GM19328 (cell line): ENCODE data around the gene GJB4.
"Not testable (repeated sequence)": the region's sequence is repeated elsewhere in the genome, so short reads cannot be mapped to it uniquely, and the experiment has no call there.

Experiments
- ATAC-seq: cut with Tn5 transposase; IDR thresholded peaks from one replicate; pipeline ENCODE4 v1.9.1; 2021; ENCODE audit warnings: mild to moderate bottlenecking, moderate library complexity; ENCODE audit not compliant: unreplicated experiment

Gene GJB4

GRCh38 chr1:34746785-34747637 lies 12.5 kb upstream of the GJB4 start:
- ATAC-seq: no peak

- ATAC-seq: no peak
Measured at GRCh38 chr1:34747638-34747941, 11.9 kb upstream of the GJB4 start.

GRCh38 chr1:34749992-34750391 lies 9.5 kb upstream of the GJB4 start:
- ATAC-seq: no peak

GRCh38 chr1:34750610-34751009 lies 8.9 kb upstream of the GJB4 start:
- no peak for ATAC-seq

- no peak for ATAC-seq
Measured at GRCh38 chr1:34753163-34753562, 6.4 kb upstream of the GJB4 start.

- no peak for ATAC-seq
Measured at GRCh38 chr1:34754964-34755637, 4.4 kb upstream of the GJB4 start, which contains the start of gene GJB5. Gene GJB5, plus strand, starts transcription at chr1:34755047. Its CDS starts 2,284 bp downstream, at chr1:34757331.

GRCh38 chr1:34755961-34756360 lies 3.6 kb upstream of the GJB4 start:
- no peak for ATAC-seq

- ATAC-seq: no peak
Measured at GRCh38 chr1:34757386-34757785, 2.2 kb upstream of the GJB4 start.

GRCh38 chr1:34758751-34759150 lies 789 bp upstream of the GJB4 start:
- ATAC-seq: no peak

GRCh38 chr1:34761176-34761761 lies 1.7 kb downstream of the GJB4 start:
- ATAC-seq: no peak

GRCh38 chr1:34761776-34762307 lies 2.3 kb downstream of the GJB4 start:
- no peak for ATAC-seq

- ATAC-seq: no peak
Measured at GRCh38 chr1:34762474-34763141, 3.1 kb downstream of the GJB4 start.

- no peak for ATAC-seq
Measured at GRCh38 chr1:34763142-34763781, 3.7 kb downstream of the GJB4 start.

GRCh38 chr1:34768856-34769255 lies 9.3 kb downstream of the GJB4 start:
- no peak for ATAC-seq

GRCh38 chr1:34770891-34771504 lies 11.5 kb downstream of the GJB4 start:
- ATAC-seq: no peak

GRCh38 chr1:34771573-34772371 lies 12.2 kb downstream of the GJB4 start:
- no peak for ATAC-seq

GRCh38 chr1:34773114-34773513 lies 13.6 kb downstream of the GJB4 start:
- not testable (repeated sequence) for ATAC-seq

- ATAC-seq: no peak
Measured at GRCh38 chr1:34774957-34775356, 15.4 kb downstream of the GJB4 start.

GRCh38 chr1:34776911-34777310 lies 17.4 kb downstream of the GJB4 start:
- ATAC-seq: no peak
